HEK293T (cell line): ENCODE results near the gene SALL3.

Source experiments
- CTCF ChIA-PET: fragments of 350-600 bp; formaldehyde crosslinking; extraction: SDS; loops from one replicate; lab custom pipeline; 2021; ENCODE audit warnings: antibody characterized with exemption, inconsistent platforms; lab: Yijun Ruan, JAX
- POLR2A ChIA-PET: fragments of 350-600 bp; formaldehyde crosslinking; extraction: SDS; loops from one replicate; lab custom pipeline; 2020; ENCODE audit warnings: antibody characterized with exemption, inconsistent platforms; lab: Yijun Ruan, JAX
- DNase-seq: peaks from one replicate; pipeline ENCODE4 v3.0.0; 2012; ENCODE audit warnings: mixed read lengths; ENCODE audit errors: extremely low spot score
- ARNT ChIP-seq: fragments of 450-650 bp; IDR thresholded peaks from 2 replicates; pipeline ENCODE4 v1.6.1; 2017; ENCODE audit warnings: mild to moderate bottlenecking
- BHLHE40 ChIP-seq: fragments of 450-650 bp; IDR thresholded peaks from 2 replicates; pipeline ENCODE4 v1.6.1; 2016; ENCODE audit warnings: mild to moderate bottlenecking, moderate library complexity, borderline replicate concordance
- CTBP1 ChIP-seq: fragments of 450-650 bp; IDR thresholded peaks from 2 replicates; pipeline ENCODE4 v1.6.1; 2016; ENCODE audit warnings: borderline replicate concordance
- ELF4 ChIP-seq: fragments of 450-650 bp; IDR thresholded peaks from 2 replicates; pipeline ENCODE4 v1.6.1; 2017; ENCODE audit warnings: antibody characterized with exemption
- FOXA1 ChIP-seq: fragments of 450-650 bp; IDR thresholded peaks from 2 replicates; pipeline ENCODE4 v1.6.1; 2016; ENCODE audit warnings: mild to moderate bottlenecking
- FOXK2 ChIP-seq: fragments of 450-650 bp; IDR thresholded peaks from 2 replicates; pipeline ENCODE4 v1.6.1; 2016; ENCODE audit warnings: mild to moderate bottlenecking
- FOXM1 ChIP-seq: fragments of 450-650 bp; IDR thresholded peaks from 2 replicates; pipeline ENCODE4 v1.6.1; 2017; ENCODE audit warnings: mild to moderate bottlenecking, borderline replicate concordance
- HDGF ChIP-seq: fragments of 450-650 bp; IDR thresholded peaks from 2 replicates; pipeline ENCODE4 v1.6.1; 2017; ENCODE audit warnings: antibody characterized with exemption, borderline replicate concordance
- L3MBTL2 ChIP-seq: fragments of 450-650 bp; conservative IDR thresholded peaks from 2 replicates; pipeline ENCODE4 v1.6.1; 2016; ENCODE audit warnings: mild to moderate bottlenecking
- LEF1 ChIP-seq: fragments of 450-650 bp; IDR thresholded peaks from 2 replicates; pipeline ENCODE4 v1.6.1; 2017; ENCODE audit warnings: mild to moderate bottlenecking, borderline replicate concordance
- NFRKB ChIP-seq: fragments of 450-650 bp; IDR thresholded peaks from 2 replicates; pipeline ENCODE4 v1.6.1; 2016; ENCODE audit warnings: mild to moderate bottlenecking, moderate library complexity
- SP1 ChIP-seq: fragments of 450-650 bp; IDR thresholded peaks from 2 replicates; pipeline ENCODE4 v1.6.1; 2017
- SUZ12 ChIP-seq: fragments of 450-650 bp; IDR thresholded peaks from 2 replicates; pipeline ENCODE4 v1.6.1; 2016; ENCODE audit warnings: mild to moderate bottlenecking
- TARDBP ChIP-seq: fragments of 450-650 bp; IDR thresholded peaks from 2 replicates; pipeline ENCODE4 v1.6.1; 2016
- ZNF384 ChIP-seq: fragments of 450-650 bp; IDR thresholded peaks from 2 replicates; pipeline ENCODE4 v1.6.1; 2016
- TF ChIP-seq, protein P1 (sequence below): fragments of 450-650 bp; IDR thresholded peaks from 2 replicates; pipeline ENCODE4 v1.6.1; 2016

The SALL3 gene

DNA sequence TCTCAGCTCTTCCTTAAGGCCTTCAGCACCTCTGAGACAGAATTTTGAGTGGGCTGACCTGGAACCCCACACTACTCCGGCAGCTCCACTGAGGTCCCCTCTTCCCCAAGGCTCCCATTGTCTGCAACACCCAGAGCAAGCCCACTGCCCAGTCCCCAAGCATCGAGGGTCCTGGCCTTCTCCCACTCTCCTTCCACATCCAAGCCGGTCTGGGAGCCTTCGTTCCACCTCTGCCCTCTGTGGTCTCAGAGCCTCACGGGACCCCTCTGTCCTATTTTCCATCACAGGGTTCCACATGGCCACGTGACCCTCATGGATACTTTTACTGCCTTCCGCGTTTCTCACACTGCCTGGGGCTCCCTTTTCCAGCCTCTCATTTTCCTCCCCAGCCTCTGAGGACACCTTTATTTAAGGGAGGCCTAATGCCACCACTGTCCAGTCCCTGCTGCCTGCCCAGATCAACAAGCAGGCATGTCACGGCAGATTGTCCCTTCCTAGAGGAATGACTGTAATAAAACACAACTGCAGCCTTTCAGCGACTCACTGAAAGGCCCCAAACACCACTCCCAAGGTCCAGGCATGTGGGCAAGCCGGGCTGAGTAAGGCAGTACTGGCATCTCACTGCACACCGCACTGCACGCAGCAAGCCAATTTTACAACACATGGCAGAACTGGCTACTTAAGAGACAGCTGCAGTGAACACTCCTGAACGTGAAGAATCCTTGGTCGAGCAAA is 7.9 kb upstream of the SALL3 start:
- CTCF ChIA-PET = no interaction called here
- TF ChIP-seq FOXM1 (no peak), CTBP1 (no peak), ZNF384 (no peak), SUZ12 (no peak), SP1 (no peak), ARNT (no peak), TARDBP (no peak), L3MBTL2 (no peak), NFRKB (no peak), HDGF (no peak), ELF4 (no peak), LEF1 (no peak), FOXA1 (no peak)
- TF ChIP-seq, protein P1, sequence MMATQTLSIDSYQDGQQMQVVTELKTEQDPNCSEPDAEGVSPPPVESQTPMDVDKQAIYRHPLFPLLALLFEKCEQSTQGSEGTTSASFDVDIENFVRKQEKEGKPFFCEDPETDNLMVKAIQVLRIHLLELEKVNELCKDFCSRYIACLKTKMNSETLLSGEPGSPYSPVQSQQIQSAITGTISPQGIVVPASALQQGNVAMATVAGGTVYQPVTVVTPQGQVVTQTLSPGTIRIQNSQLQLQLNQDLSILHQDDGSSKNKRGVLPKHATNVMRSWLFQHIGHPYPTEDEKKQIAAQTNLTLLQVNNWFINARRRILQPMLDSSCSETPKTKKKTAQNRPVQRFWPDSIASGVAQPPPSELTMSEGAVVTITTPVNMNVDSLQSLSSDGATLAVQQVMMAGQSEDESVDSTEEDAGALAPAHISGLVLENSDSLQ = no peak
- DNase-seq = no peak
- POLR2A ChIA-PET = no interaction called here

- no peak for TF ChIP-seq ZNF384
- TF ChIP-seq SP1 = no peak
- no peak for TF ChIP-seq TARDBP
- no peak for TF ChIP-seq L3MBTL2
- TF ChIP-seq HDGF = no peak
- TF ChIP-seq FOXA1 = no peak
- TF ChIP-seq ARNT = no peak
- TF ChIP-seq CTBP1 = no peak
- no peak for TF ChIP-seq NFRKB
- TF ChIP-seq SUZ12 = no peak
- TF ChIP-seq FOXM1 = no peak
- TF ChIP-seq, protein P1 = no peak
- TF ChIP-seq BHLHE40 = no peak
- TF ChIP-seq FOXK2 = no peak
- CTCF ChIA-PET = no interaction called here
- no peak for DNase-seq
- POLR2A ChIA-PET = no interaction called here
Measured at GRCh38 chr18:78972385-78972918, 7.2 kb upstream of the SALL3 start.

DNA sequence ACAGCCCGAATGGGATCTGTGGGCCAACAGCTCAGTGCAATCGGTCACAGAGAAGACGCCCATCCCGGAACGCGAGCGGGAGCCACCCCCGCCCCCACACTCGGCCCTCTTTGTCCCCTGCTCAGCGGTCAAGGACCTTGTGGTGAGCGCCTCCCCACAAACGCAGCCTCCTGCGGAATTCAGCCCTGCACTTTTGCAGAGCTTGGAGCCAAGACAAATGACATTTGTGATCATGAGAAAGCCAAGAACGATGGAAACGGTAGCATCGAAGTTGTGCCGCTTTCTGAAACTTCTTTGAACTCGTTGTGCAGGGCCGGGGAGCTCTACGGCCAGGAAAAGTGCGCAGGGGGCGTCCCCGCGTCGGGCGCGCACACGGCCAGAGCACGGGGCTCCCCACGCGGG is 6.7 kb upstream of the SALL3 start:
- TF ChIP-seq ARNT (no peak), SP1 (no peak), CTBP1 (no peak), HDGF (no peak), L3MBTL2 (no peak), ZNF384 (no peak), NFRKB (no peak), BHLHE40 (no peak), TARDBP (no peak), LEF1 (no peak), SUZ12 (no peak)
- TF ChIP-seq, protein P1 = no peak
- CTCF ChIA-PET = no interaction called here
- DNase-seq = no peak
- POLR2A ChIA-PET = no interaction called here

- no peak for DNase-seq
- TF ChIP-seq, protein P1 = no peak
- ChIA-PET POLR2A (no interaction called here), CTCF (no interaction called here)
Measured at GRCh38 chr18:78973357-78974083, 6.1 kb upstream of the SALL3 start.

- TF ChIP-seq FOXM1 (no peak), SP1 (no peak), SUZ12 (no peak), FOXA1 (no peak), LEF1 (no peak), NFRKB (no peak)
- POLR2A ChIA-PET = no interaction called here
- CTCF ChIA-PET = no interaction called here
- DNase-seq = no peak
Measured at GRCh38 chr18:78974115-78974761, 5.4 kb upstream of the SALL3 start.
